ENCODE results near the gene TP53TG3F.
"Not testable (repeated sequence)": the region's sequence is repeated elsewhere in the genome, so short reads cannot be mapped to it uniquely, and the experiment has no call there.

Gene TP53TG3F

GRCh38 chr16:33459312-33459711 is at the start of gene TP53TG3F:
TP53TG3F (plus strand) TSS chr16:33459612; CDS start chr16:33459680, 68 bp downstream.
- DNase-seq, result not testable (repeated sequence)

GRCh38 chr16:33491611-33492010 is 32.2 kb downstream of the TP53TG3F start:
- DNase-seq, result not testable (repeated sequence)

- DNase-seq, result not testable (repeated sequence)
Measured at GRCh38 chr16:33507231-33507630, 47.8 kb downstream of the TP53TG3F start.

GRCh38 chr16:33509070-33509469 is 49.7 kb downstream of the TP53TG3F start:
- not testable (repeated sequence) for DNase-seq

- not testable (repeated sequence) for DNase-seq
Measured at GRCh38 chr16:33509906-33510305, 50.5 kb downstream of the TP53TG3F start.
